Stomach (tissue), 4 donors: ENCODE data around the gene RASAL2.

Experiments
- POLR2AphosphoS5 ChIP-seq, 3 donors: sonication (generic); formaldehyde crosslinking; IDR thresholded peaks; one replicate each; pipeline ENCODE4 v1.6.1; 2016; ENCODE audit warnings: antibody characterized with exemption in 3 of 3
- TF ChIP-seq, protein P1 (sequence below), 7 experiments: fragments of 450-650 bp in 4 of 7; fragments of 200-600 bp in 3 of 7; sonication (generic) in 3 of 7; IDR thresholded peaks; one replicate each; pipeline ENCODE4 v1.5.1; 2016 to 2019; ENCODE audit warnings: antibody characterized with exemption in 7 of 7, control low read depth in 2 of 7, mild to moderate bottlenecking in 1 of 7

DNA sequence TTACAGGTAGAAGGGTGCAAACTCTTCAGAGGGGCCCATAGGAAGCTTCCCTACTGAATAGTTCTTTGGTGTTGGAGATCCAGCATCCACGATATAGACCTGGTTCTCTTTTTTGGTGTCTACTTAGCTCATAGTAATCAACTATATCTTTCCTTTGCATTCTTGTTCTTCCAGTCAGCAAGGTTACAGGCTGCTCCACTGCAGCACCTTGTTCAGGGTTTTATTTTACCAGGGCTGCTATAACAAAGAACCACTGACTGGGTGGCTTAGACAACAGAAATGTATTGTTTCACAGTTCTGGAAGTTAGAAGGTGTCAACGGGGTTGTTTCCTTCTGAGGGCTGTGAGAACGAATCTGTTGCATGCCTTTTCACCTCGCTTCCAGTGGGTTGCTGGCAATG is 266.5 kb downstream of the RASAL2 start:
- no peak for TF ChIP-seq POLR2AphosphoS5 (IDR thresholded peaks at IDR 0.05)
- TF ChIP-seq, protein P1, sequence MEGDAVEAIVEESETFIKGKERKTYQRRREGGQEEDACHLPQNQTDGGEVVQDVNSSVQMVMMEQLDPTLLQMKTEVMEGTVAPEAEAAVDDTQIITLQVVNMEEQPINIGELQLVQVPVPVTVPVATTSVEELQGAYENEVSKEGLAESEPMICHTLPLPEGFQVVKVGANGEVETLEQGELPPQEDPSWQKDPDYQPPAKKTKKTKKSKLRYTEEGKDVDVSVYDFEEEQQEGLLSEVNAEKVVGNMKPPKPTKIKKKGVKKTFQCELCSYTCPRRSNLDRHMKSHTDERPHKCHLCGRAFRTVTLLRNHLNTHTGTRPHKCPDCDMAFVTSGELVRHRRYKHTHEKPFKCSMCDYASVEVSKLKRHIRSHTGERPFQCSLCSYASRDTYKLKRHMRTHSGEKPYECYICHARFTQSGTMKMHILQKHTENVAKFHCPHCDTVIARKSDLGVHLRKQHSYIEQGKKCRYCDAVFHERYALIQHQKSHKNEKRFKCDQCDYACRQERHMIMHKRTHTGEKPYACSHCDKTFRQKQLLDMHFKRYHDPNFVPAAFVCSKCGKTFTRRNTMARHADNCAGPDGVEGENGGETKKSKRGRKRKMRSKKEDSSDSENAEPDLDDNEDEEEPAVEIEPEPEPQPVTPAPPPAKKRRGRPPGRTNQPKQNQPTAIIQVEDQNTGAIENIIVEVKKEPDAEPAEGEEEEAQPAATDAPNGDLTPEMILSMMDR (IDR thresholded peaks at IDR 0.05): no peak
